Adrenal gland (tissue), 12 donors: ENCODE data around the gene PHC2. TPM values are rescaled to one million over a fixed set of nuclear protein-coding genes. Genes with fewer than 3 reads are reported as not detected.

Source experiments
- DNase-seq, 7 donors: peaks; one replicate each; pipeline ENCODE4 v3.0.0-alpha.2; 2019 to 2020
- H3K27ac ChIP-seq, 5 donors: fragments of 200-600 bp; sonication (generic) in 4 of 5; 1 replicate in 3 of 5; 2 replicates in 2 of 5; pipeline versions ENCODE4 v1.5.1 to v1.8.0; 2016 to 2020; ENCODE audit warnings: mild to moderate bottlenecking in 1 of 5
- H3K27me3 ChIP-seq: fragments of 200-600 bp; 2 replicates; pipeline ENCODE4 v1.8.0; 2021
- H3K36me3 ChIP-seq, 2 donors: fragments of 200-600 bp; replicated peaks in 1 of 2; 1 replicate in 1 of 2; 2 replicates in 1 of 2; pipeline versions ENCODE4 v1.5.1 to v1.8.0; 2018 to 2022
- H3K4me1 ChIP-seq, 2 donors: fragments of 200-600 bp; replicated peaks in 1 of 2; 1 replicate in 1 of 2; 2 replicates in 1 of 2; pipeline versions ENCODE4 v1.5.1 to v1.8.0; 2018 to 2021
- H3K4me3 ChIP-seq, 4 donors: fragments of 200-600 bp; sonication (generic) in 3 of 4; one replicate each; pipeline ENCODE4 v1.5.1; 2016 to 2018
- H3K9me3 ChIP-seq, 3 donors: fragments of 200-600 bp; sonication (generic) in 1 of 3; replicated peaks in 1 of 3; 1 replicate in 2 of 3; 2 replicates in 1 of 3; pipeline versions ENCODE4 v1.5.1 to v1.8.0; 2016 to 2021
- POLR2A ChIP-seq, 2 donors: fragments of 450-650 bp; IDR thresholded peaks; one replicate each; pipeline ENCODE4 v1.6.1; 2017; ENCODE audit warnings: antibody characterized with exemption in 2 of 2, mild to moderate bottlenecking in 2 of 2, moderate library complexity in 1 of 2
- WGBS, 4 donors: extraction: QIAGEN DNeasy Blood & Tissue Kit in 2 of 4; methylation state at CpG; one replicate each; pipeline versions ENCODE4 v1.1.5 to v1.1.7; 2013 to 2017; 5-methylcytosine and 5-hydroxymethylcytosine counted together
- intact Hi-C, 2 donors: fragments of 100-400 bp; cut with DNase I; formaldehyde crosslinking; loops; one replicate each; pipeline versions ENCODE4 v1.14.1 to v1.15.0; 2022 to 2023
- polyA plus RNA-seq, 3 donors: library from polyadenylated mRNA; stranded (reverse); fragments of 200-250 nt in 2 of 3; fragments of 350-450 nt in 1 of 3; fragmentation: Illumina TruSeq in 1 of 3; extraction: RNeasy Lipid Tissue Mini Kit (QIAGEN cat#74804) in 1 of 3; gene quantifications; one replicate each; pipeline ENCODE4 v1.2.3, GENCODE V29; 2013 to 2014
- total RNA-seq, 9 donors: library from RNA; depleted of rRNA in 4 of 9; stranded (reverse); fragments of >200 nt in 4 of 9; fragments of 120-200 nt in 1 of 9; fragmentation: NEBNext Ultra II Directional in 1 of 9; extraction: Animal tissue kit (Norgen Biotek cat#: 25700) in 1 of 9; gene quantifications; one replicate each; pipeline versions ENCODE4 v1.1.0 to v1.2.4, GENCODE V29; 2013 to 2023
- TF ChIP-seq, protein P1 (sequence below), 6 experiments: fragments of 450-650 bp in 4 of 6; fragments of 200-600 bp in 2 of 6; sonication (generic) in 1 of 6; IDR thresholded peaks; 1 replicate in 5 of 6; 2 replicates in 1 of 6; pipeline versions ENCODE4 v1.5.1 to v1.8.0; 2016 to 2021; ENCODE audit warnings: antibody characterized with exemption in 6 of 6, mild to moderate bottlenecking in 2 of 6, moderate library complexity in 1 of 6
- donor health status: healthy with polysubstance abuse.
- donor health status: Bipolar disorder and iron deficiency.
- donor health status: DM: yes; HTN: yes; CAD: no.
- donor health status: DM: no; HTN: no; CAD: no.
- donor health status: DM: no; HTN: no; CAD: no.
- donor health status: DM: yes; HTN: yes; CAD: no.

Gene PHC2
- total and polyA plus RNA-seq, 12 donors, result 24.9 to 164 (median 112) TPM

DNA sequence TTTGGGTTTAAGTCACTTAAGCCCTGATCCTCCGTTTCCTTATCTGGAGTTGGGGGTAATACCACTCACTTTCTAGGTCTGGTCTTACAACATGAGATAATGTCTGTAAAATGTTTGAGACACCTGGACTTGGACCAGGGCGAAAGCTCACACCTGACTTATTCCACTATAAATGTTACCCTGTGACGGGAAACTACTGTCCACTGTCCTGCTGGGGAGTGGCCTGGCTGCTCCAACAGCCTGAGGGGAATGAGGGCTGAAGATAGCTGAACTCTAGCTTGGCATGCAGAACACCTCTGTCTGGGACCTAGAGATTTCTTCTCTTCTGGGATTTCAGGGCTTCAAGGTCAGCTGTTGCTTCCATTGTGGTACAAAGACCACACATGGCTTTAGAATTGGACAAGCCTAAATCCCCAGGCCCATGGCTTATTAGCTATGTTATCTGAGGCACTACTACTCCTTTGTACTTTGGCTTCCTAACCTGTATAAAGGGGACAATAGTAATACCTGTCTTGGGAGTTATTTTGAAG is 100.5 kb downstream of the PHC2 start:
- 86 to 96% (median 89%) methylated on average over 3 of the region's 3 CpGs for WGBS, 4 donors
- TF ChIP-seq, protein P1, sequence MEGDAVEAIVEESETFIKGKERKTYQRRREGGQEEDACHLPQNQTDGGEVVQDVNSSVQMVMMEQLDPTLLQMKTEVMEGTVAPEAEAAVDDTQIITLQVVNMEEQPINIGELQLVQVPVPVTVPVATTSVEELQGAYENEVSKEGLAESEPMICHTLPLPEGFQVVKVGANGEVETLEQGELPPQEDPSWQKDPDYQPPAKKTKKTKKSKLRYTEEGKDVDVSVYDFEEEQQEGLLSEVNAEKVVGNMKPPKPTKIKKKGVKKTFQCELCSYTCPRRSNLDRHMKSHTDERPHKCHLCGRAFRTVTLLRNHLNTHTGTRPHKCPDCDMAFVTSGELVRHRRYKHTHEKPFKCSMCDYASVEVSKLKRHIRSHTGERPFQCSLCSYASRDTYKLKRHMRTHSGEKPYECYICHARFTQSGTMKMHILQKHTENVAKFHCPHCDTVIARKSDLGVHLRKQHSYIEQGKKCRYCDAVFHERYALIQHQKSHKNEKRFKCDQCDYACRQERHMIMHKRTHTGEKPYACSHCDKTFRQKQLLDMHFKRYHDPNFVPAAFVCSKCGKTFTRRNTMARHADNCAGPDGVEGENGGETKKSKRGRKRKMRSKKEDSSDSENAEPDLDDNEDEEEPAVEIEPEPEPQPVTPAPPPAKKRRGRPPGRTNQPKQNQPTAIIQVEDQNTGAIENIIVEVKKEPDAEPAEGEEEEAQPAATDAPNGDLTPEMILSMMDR (IDR thresholded peaks at IDR 0.05), result no peak
- intact Hi-C loops, result no loop called here
- no peaks in the 10 kb centered on the region for H3K9me3 ChIP-seq
- no peaks in the 10 kb centered on the region for H3K27me3 ChIP-seq
- peak overlapping the region in 2 of 5 donors; percentile 18 to 26 for H3K27ac ChIP-seq
- no peak overlapping the region for H3K4me3 ChIP-seq
- no peak for DNase-seq
- peaks cover 42 to 74% of the 10 kb centered on the region in 2 donors for H3K4me1 ChIP-seq
- H3K36me3 ChIP-seq, result peaks cover 0 to 86% of the 10 kb centered on the region in 2 donors

DNA sequence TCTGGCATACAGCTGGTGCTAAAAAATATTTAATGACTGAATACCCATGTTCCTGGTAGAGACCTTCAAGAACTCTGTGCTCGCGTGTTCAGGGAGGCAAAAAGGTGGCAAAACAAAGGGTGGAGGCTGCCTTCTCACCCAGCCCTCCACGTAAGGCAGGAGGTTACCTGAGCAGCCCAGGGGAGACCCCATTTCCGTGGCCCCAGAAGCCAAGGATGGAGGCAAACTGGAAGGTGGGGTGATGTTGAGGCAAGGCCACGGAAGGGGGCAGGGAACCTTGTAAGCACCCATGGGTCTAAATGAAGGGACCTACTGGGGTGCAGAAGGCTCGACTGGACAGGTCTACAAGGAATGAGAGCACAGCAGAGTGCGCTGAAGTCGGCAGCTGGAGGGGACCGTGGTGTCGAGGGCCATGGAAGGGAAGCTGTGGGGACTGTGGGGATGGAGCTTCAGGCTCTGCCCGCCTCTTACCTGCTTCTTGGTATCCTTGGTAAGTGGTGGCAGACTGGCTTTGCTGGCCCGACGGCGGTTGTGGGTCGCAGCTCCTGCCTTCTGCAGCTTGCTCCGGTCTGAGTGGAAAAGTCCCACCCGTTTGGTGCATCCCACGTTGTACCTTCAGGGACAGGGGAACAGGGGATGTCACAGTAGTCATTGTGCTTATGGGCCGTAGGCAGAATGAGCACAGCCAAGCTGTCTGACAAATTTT is 101.1 kb downstream of the PHC2 start:
- TF ChIP-seq, protein P1 (IDR thresholded peaks at IDR 0.05), result no peak
- TF ChIP-seq POLR2A (IDR thresholded peaks at IDR 0.05), result no peak
- peak overlapping the region in 2 of 5 donors; percentile 18 to 26 for H3K27ac ChIP-seq
- 84 to 91% (median 87%) methylated on average over 17 to 19 of the region's 19 CpGs for WGBS, 4 donors

DNA sequence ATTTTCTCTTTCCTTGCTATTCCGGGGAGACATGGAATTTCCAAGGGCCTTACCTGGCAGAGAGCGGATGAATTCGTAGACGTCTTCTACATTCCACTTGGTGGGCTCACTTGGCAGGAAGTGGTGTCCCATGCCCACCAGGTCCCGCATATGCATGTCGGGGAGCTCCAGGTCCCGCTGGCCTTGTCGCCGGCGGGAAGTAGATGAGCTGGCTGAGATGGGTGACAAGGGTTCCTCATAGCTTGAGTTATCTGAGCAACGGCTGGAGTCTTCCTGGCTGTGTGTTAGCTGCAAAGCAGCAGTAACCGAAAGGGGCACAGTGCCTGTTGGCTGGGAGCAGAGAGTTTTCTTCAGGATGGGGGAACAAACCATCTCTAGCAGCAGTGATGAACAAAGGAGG is 102.1 kb downstream of the PHC2 start:
- TF ChIP-seq POLR2A (IDR thresholded peaks at IDR 0.05), result no peak
- TF ChIP-seq, protein P1 (IDR thresholded peaks at IDR 0.05), result no peak

More for the DNA sequence above, 101.1 kb downstream of the PHC2 start:
- H3K4me1 ChIP-seq, result peaks cover 35 to 67% of the 10 kb centered on the region in 2 donors
- H3K9me3 ChIP-seq, result no peaks in the 10 kb centered on the region
- intact Hi-C loops, result no loop called here
- no peaks in the 10 kb centered on the region for H3K27me3 ChIP-seq
- no peak for DNase-seq
- H3K36me3 ChIP-seq, result peaks cover 0 to 92% of the 10 kb centered on the region in 2 donors
- no peak overlapping the region for H3K4me3 ChIP-seq

DNA sequence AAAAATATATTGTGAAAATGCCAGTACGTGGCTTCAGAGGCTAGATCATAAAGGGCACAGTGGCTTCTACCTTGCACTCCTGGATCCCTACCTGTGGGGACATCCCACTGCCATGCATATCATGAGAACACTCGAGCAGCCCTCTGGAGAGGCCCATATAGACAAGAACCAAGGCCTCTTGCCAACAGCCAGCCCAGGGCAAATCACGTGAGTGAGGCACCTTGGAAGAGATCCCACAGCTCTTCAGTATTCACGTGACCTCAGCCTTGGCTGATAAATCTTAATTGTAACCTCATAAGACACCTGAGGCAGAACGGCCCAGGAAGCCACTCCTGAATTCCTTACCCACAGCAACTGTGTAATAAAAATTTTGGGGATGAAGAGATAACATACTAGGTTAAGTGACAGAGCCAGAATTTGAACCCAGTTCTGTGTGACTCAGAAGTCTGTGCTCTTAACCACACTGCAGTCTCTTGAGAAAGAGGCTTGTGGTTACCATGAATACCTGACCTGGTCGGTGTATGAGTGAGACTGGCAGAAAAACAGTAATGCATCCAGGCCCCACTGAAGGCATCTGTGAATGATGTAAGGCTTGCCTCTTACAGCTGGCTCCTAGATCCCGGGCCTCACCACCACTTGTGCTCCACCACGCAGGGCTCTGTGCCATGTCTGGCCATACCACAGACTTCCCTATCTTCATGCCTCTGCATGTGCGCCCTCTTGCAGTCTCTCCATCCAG is 103.1 kb downstream of the PHC2 start:
- H3K27ac ChIP-seq, result peak overlapping the region in 3 of 5 donors; percentile 27 to 47 (median 29)
- WGBS, 4 donors, result 36 to 51% (median 44%) methylated on average over 8 to 9 of the region's 9 CpGs
- intact Hi-C loops, result no loop called here
- H3K9me3 ChIP-seq, result no peaks in the 10 kb centered on the region
- no peaks in the 10 kb centered on the region for H3K27me3 ChIP-seq
- DNase-seq, result peak; percentile 54 to 84 (median 67)
- no peak overlapping the region for H3K4me3 ChIP-seq
- peaks cover 0 to 99% of the 10 kb centered on the region in 2 donors for H3K36me3 ChIP-seq
- peaks cover 17 to 47% of the 10 kb centered on the region in 2 donors for H3K4me1 ChIP-seq
- TF ChIP-seq, protein P1 (IDR thresholded peaks at IDR 0.05), result no peak
- TF ChIP-seq POLR2A (IDR thresholded peaks at IDR 0.05), result no peak

More for the DNA sequence above, 102.1 kb downstream of the PHC2 start:
- H3K27me3 ChIP-seq, result no peaks in the 10 kb centered on the region
- H3K27ac ChIP-seq, result peak overlapping the region in 2 of 5 donors; percentile 7 to 34
- no peaks in the 10 kb centered on the region for H3K9me3 ChIP-seq
- no peak for DNase-seq
- 86 to 96% (median 92%) methylated on average over 11 to 12 of the region's 12 CpGs for WGBS, 4 donors
- peaks cover 0 to 98% of the 10 kb centered on the region in 2 donors for H3K36me3 ChIP-seq
- peaks cover 26 to 58% of the 10 kb centered on the region in 2 donors for H3K4me1 ChIP-seq
- H3K4me3 ChIP-seq, result no peak overlapping the region
- intact Hi-C loops, result no loop called here
